Measurements from ENCODE around the gene CECR2.

The CECR2 gene

DNA sequence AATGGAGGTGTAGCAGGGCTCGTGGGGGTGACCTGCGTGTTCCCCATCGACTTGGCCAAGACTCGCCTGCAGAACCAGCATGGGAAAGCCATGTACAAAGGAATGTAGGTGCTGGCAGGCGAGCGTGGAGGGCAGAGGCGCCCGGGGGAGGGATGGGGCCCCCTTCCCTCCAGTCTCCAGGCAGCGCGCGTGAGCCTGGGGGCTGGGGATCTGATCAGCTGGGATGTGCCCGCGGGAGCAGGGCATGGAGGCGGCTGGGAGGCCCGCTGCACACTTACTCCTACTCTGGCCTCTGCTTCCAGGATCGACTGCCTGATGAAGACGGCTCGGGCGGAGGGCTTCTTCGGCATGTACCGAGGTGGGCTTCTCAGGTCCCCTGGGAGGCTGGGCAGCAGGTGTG, 211.8 kb downstream of the CECR2 start:
- no peak for DNase-seq (ENCODE audit: low read depth in 1 of 2, low spot score in 1 of 2)
- TF ChIP-seq GABPA (IDR thresholded peaks at IDR 0.05; ENCODE audit: low read depth) (no peak), SPI1 (IDR thresholded peaks at IDR 0.05; ENCODE audit: borderline replicate concordance, low read depth) (no peak), POLR2AphosphoS5 (IDR thresholded peaks at IDR 0.05; ENCODE audit: low read depth) (no peak)
- TF ChIP-seq, protein P1, sequence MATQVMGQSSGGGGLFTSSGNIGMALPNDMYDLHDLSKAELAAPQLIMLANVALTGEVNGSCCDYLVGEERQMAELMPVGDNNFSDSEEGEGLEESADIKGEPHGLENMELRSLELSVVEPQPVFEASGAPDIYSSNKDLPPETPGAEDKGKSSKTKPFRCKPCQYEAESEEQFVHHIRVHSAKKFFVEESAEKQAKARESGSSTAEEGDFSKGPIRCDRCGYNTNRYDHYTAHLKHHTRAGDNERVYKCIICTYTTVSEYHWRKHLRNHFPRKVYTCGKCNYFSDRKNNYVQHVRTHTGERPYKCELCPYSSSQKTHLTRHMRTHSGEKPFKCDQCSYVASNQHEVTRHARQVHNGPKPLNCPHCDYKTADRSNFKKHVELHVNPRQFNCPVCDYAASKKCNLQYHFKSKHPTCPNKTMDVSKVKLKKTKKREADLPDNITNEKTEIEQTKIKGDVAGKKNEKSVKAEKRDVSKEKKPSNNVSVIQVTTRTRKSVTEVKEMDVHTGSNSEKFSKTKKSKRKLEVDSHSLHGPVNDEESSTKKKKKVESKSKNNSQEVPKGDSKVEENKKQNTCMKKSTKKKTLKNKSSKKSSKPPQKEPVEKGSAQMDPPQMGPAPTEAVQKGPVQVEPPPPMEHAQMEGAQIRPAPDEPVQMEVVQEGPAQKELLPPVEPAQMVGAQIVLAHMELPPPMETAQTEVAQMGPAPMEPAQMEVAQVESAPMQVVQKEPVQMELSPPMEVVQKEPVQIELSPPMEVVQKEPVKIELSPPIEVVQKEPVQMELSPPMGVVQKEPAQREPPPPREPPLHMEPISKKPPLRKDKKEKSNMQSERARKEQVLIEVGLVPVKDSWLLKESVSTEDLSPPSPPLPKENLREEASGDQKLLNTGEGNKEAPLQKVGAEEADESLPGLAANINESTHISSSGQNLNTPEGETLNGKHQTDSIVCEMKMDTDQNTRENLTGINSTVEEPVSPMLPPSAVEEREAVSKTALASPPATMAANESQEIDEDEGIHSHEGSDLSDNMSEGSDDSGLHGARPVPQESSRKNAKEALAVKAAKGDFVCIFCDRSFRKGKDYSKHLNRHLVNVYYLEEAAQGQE (IDR thresholded peaks at IDR 0.05; ENCODE audit: insufficient replicate concordance, low read depth), result no peak
- TF ChIP-seq, protein P2, sequence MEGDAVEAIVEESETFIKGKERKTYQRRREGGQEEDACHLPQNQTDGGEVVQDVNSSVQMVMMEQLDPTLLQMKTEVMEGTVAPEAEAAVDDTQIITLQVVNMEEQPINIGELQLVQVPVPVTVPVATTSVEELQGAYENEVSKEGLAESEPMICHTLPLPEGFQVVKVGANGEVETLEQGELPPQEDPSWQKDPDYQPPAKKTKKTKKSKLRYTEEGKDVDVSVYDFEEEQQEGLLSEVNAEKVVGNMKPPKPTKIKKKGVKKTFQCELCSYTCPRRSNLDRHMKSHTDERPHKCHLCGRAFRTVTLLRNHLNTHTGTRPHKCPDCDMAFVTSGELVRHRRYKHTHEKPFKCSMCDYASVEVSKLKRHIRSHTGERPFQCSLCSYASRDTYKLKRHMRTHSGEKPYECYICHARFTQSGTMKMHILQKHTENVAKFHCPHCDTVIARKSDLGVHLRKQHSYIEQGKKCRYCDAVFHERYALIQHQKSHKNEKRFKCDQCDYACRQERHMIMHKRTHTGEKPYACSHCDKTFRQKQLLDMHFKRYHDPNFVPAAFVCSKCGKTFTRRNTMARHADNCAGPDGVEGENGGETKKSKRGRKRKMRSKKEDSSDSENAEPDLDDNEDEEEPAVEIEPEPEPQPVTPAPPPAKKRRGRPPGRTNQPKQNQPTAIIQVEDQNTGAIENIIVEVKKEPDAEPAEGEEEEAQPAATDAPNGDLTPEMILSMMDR (IDR thresholded peaks at IDR 0.05; ENCODE audit: insufficient read depth, low read length), result no peak
- Histone ChIP-seq H3K27ac (replicated peaks) (no peak overlapping the region), H3K4me3 (replicated peaks; ENCODE audit: insufficient read depth, low read length) (no peak overlapping the region), H3K27me3 (ENCODE audit: insufficient read depth, poor library complexity, severe bottlenecking) (no peaks in the 10 kb centered on the region)

DNA sequence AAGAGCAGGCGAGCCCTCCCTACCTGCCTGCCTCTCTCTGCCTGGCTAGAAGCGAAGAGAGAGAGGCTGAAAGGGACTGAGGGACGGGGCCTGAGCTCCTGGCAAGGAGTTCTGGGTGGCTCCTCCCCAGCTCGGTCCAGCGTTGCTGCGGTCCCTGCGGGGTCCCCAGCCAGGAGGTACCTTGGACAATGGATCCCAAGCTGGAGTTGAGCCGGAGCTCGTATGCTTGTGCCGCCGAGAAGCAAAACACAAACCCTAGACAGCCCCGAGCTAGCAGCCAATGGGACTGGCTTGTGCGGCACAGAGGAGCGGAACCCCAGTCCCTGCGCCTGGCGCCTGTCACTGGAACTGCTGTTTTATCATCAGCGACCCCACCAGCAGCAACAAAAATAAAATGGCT, 212.4 kb downstream of the CECR2 start:
- no peak overlapping the region for H3K4me3 ChIP-seq (replicated peaks; ENCODE audit: insufficient read depth, low read length)
- TF ChIP-seq GABPA (IDR thresholded peaks at IDR 0.05; ENCODE audit: low read depth) (no peak), POLR2AphosphoS5 (IDR thresholded peaks at IDR 0.05; ENCODE audit: low read depth) (no peak), SPI1 (IDR thresholded peaks at IDR 0.05; ENCODE audit: borderline replicate concordance, low read depth) (no peak)
- TF ChIP-seq, protein P1 (IDR thresholded peaks at IDR 0.05; ENCODE audit: insufficient replicate concordance, low read depth), result no peak
- TF ChIP-seq, protein P2 (IDR thresholded peaks at IDR 0.05; ENCODE audit: insufficient read depth, low read length), result no peak
- no peaks in the 10 kb centered on the region for H3K27me3 ChIP-seq (ENCODE audit: insufficient read depth, poor library complexity, severe bottlenecking)
- H3K27ac ChIP-seq (replicated peaks), result no peak overlapping the region
- DNase-seq (ENCODE audit: low read depth in 1 of 2, low spot score in 1 of 2), result no peak

DNA sequence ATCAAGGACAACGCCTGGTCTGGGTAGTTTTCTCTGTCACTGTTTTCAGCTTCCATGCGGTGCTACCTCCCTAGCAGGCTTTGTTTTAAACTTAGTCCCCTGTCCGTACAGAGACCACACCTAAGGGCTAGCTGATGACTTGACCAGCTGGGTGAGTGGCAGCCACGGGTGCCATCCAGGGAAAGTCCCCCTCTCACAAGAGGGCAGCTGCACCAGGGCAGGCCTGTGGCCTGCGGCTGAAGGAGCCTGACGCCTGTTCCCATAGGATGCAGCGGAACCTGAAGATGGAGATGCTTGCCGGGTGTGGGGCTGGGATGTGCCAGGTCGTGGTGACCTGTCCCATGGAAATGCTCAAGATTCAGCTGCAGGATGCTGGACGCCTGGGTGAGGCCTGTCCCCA, 213.9 kb downstream of the CECR2 start:
- no peaks in the 10 kb centered on the region for H3K27me3 ChIP-seq (ENCODE audit: insufficient read depth, poor library complexity, severe bottlenecking)
- TF ChIP-seq, protein P1 (IDR thresholded peaks at IDR 0.05; ENCODE audit: insufficient replicate concordance, low read depth), result no peak
- TF ChIP-seq POLR2AphosphoS5 (IDR thresholded peaks at IDR 0.05; ENCODE audit: low read depth), result no peak
- TF ChIP-seq SPI1 (IDR thresholded peaks at IDR 0.05; ENCODE audit: borderline replicate concordance, low read depth), result no peak
- TF ChIP-seq GABPA (IDR thresholded peaks at IDR 0.05; ENCODE audit: low read depth), result no peak
- TF ChIP-seq, protein P2 (IDR thresholded peaks at IDR 0.05; ENCODE audit: insufficient read depth, low read length), result no peak
- H3K4me3 ChIP-seq (replicated peaks; ENCODE audit: insufficient read depth, low read length), result no peak overlapping the region
- H3K27ac ChIP-seq (replicated peaks), result no peak overlapping the region
- no peak for DNase-seq (ENCODE audit: low read depth in 1 of 2, low spot score in 1 of 2)
